HG03139 (cell line): ENCODE data around the gene ZNF557.
"Not testable (repeated sequence)": the region's sequence is repeated elsewhere in the genome, so short reads cannot be mapped to it uniquely, and the experiment has no call there.

Experiments used
- ATAC-seq: cut with Tn5 transposase; IDR thresholded peaks from one replicate; pipeline ENCODE4 v1.9.1; 2021; ENCODE audit not compliant: unreplicated experiment

Gene ZNF557

GRCh38 chr19:7069042-7069903 is at the start of gene ZNF557:
Gene ZNF557, plus strand, starts transcription at chr19:7069703. Its CDS starts 5,372 bp downstream, at chr19:7075075.
- peak; percentile 88 for ATAC-seq

GRCh38 chr19:7021331-7021730 is 48.2 kb upstream of the ZNF557 start, which contains the start of gene MBD3L2B:
Gene MBD3L2B, minus strand, starts transcription at chr19:7021431. Its CDS starts 34 bp downstream, at chr19:7021397.
- ATAC-seq = not testable (repeated sequence)

- ATAC-seq = not testable (repeated sequence)
These were observed 40.7 kb upstream of the ZNF557 start for GRCh38 chr19:7028790-7029189.

- not testable (repeated sequence) for ATAC-seq
These were observed 39.2 kb upstream of the ZNF557 start, which contains the start of gene MBD3L5 for GRCh38 chr19:7030278-7030677. Gene MBD3L5, plus strand, starts transcription at chr19:7030578. Its CDS starts 34 bp downstream, at chr19:7030612.

- not testable (repeated sequence) for ATAC-seq
These were observed 29.4 kb upstream of the ZNF557 start, which contains the start of gene MBD3L4 for GRCh38 chr19:7040079-7040478. Gene MBD3L4, minus strand, starts transcription at chr19:7040179. Its CDS starts 35 bp downstream, at chr19:7040144.

- not testable (repeated sequence) for ATAC-seq
These were observed 27.9 kb upstream of the ZNF557 start for GRCh38 chr19:7041563-7041962.

GRCh38 chr19:7049021-7049420 is 20.5 kb upstream of the ZNF557 start, which contains the start of gene MBD3L2:
Gene MBD3L2, plus strand, starts transcription at chr19:7049321. Its CDS starts 53 bp downstream, at chr19:7049374.
- ATAC-seq = not testable (repeated sequence)

- ATAC-seq = not testable (repeated sequence)
These were observed 18.1 kb upstream of the ZNF557 start for GRCh38 chr19:7051421-7051820.

GRCh38 chr19:7052896-7053295 is 16.6 kb upstream of the ZNF557 start:
- ATAC-seq = not testable (repeated sequence)

- not testable (repeated sequence) for ATAC-seq
These were observed 14.7 kb upstream of the ZNF557 start for GRCh38 chr19:7054635-7055368.

- ATAC-seq = not testable (repeated sequence)
These were observed 13.8 kb upstream of the ZNF557 start for GRCh38 chr19:7055679-7056078.

GRCh38 chr19:7056371-7056770 is 13.1 kb upstream of the ZNF557 start:
- ATAC-seq = not testable (repeated sequence)

- not testable (repeated sequence) for ATAC-seq
These were observed 10.9 kb upstream of the ZNF557 start, which contains the start of gene MBD3L3 for GRCh38 chr19:7058576-7058975. Gene MBD3L3, minus strand, starts transcription at chr19:7058676. Its CDS starts 71 bp downstream, at chr19:7058605.

GRCh38 chr19:7059977-7060376 is 9.5 kb upstream of the ZNF557 start:
- ATAC-seq = not testable (repeated sequence)

GRCh38 chr19:7063339-7063738 is 6.2 kb upstream of the ZNF557 start:
- no peak for ATAC-seq

GRCh38 chr19:7063764-7064418 is 5.6 kb upstream of the ZNF557 start:
- ATAC-seq = no peak

GRCh38 chr19:7067122-7067521 is 2.4 kb upstream of the ZNF557 start:
- not testable (repeated sequence) for ATAC-seq

GRCh38 chr19:7067716-7068115 is 1.8 kb upstream of the ZNF557 start:
- no peak for ATAC-seq

GRCh38 chr19:7068599-7068998 is 904 bp upstream of the ZNF557 start:
- ATAC-seq = no peak

- ATAC-seq = no peak
These were observed 362 bp downstream of the ZNF557 start for GRCh38 chr19:7069904-7070226.

- no peak for ATAC-seq
These were observed 3.0 kb downstream of the ZNF557 start for GRCh38 chr19:7072541-7072940.
